Liver (tissue), 2 donors: Measurements from ENCODE around the gene RNU6-7.

Source experiments
- FOXA1 ChIP-seq: IDR thresholded peaks from 2 replicates; pipeline ENCODE4 v1.6.1; 2016; ENCODE audit warnings: antibody characterized with exemption
- REST ChIP-seq: IDR thresholded peaks from 2 replicates; pipeline ENCODE4 v1.6.1; 2016; ENCODE audit warnings: antibody characterized with exemption, mild to moderate bottlenecking
- TF ChIP-seq, protein P1 (sequence below): fragments of 150-350 bp; IDR thresholded peaks from 2 replicates; pipeline ENCODE4 v1.5.1; 2017; ENCODE audit warnings: improper control_type of control experiment, low read depth, low read length; ENCODE audit not compliant: missing input control
- donor health status: healthy.

- TF ChIP-seq, protein P1, sequence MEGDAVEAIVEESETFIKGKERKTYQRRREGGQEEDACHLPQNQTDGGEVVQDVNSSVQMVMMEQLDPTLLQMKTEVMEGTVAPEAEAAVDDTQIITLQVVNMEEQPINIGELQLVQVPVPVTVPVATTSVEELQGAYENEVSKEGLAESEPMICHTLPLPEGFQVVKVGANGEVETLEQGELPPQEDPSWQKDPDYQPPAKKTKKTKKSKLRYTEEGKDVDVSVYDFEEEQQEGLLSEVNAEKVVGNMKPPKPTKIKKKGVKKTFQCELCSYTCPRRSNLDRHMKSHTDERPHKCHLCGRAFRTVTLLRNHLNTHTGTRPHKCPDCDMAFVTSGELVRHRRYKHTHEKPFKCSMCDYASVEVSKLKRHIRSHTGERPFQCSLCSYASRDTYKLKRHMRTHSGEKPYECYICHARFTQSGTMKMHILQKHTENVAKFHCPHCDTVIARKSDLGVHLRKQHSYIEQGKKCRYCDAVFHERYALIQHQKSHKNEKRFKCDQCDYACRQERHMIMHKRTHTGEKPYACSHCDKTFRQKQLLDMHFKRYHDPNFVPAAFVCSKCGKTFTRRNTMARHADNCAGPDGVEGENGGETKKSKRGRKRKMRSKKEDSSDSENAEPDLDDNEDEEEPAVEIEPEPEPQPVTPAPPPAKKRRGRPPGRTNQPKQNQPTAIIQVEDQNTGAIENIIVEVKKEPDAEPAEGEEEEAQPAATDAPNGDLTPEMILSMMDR, result no peak
- TF ChIP-seq FOXA1 (no peak), REST (no peak)
Observed at GRCh38 chr14:32226056-32226455, 24.2 kb downstream of the RNU6-7 start.
